ENCODE data around the gene USP11. TPM values are rescaled to one million over a fixed set of nuclear protein-coding genes. Genes with fewer than 3 reads are reported as not detected.

USP11 gene
- total and polyA plus RNA-seq, 2 experiments from 2014 or later: 64.2 to 65.1 TPM

- Histone ChIP-seq H4K20me1 (replicated peaks; ENCODE audit: insufficient read depth) (no peaks in the 10 kb centered on the region), H3K9me2 (ENCODE audit: insufficient read depth) (no peaks in the 10 kb centered on the region), H3K79me2 (replicated peaks; ENCODE audit: insufficient read depth) (no peaks in the 10 kb centered on the region), H3K36me3 (ENCODE audit: insufficient read depth) (no peaks in the 10 kb centered on the region), H2AFZ (no peak overlapping the region), H3K4me1 (ENCODE audit: insufficient read depth) (no peaks in the 10 kb centered on the region; the same call in 1 of the 2 replicates), H3F3A (replicated peaks; ENCODE audit: low read depth) (0 out of 2 replicates have a peak, but pooled peaks cover 2% of the 10 kb centered on the region), H3K27me3 (ENCODE audit: insufficient read depth) (no peaks in the 10 kb centered on the region), H3K4me3 (no peak overlapping the region), H3K27ac (ENCODE audit: low read depth) (no peak overlapping the region), H3K4me2 (no peak overlapping the region)
- Mint-ChIP-seq H3K27me3 (ENCODE audit: insufficient read depth, low read depth, poor library complexity) (peaks cover 5% of the 10 kb centered on the region), H3K4me1 (peaks cover 3% of the 10 kb centered on the region; the same call in 2 of the 3 replicates), H3K4me3 (no peak overlapping the region), H3K27ac (no peak overlapping the region), H3K36me3 (ENCODE audit: low read depth) (peaks cover 30% of the 10 kb centered on the region; the same call in 2 of the 3 replicates), H3K9me3 (no peaks in the 10 kb centered on the region)
- TF ChIP-seq CREB1 (CRISPR knock-in tag; IDR thresholded peaks at IDR 0.05; ENCODE audit: low read depth) (no peak), POLR2AphosphoS5 (IDR thresholded peaks at IDR 0.05; ENCODE audit: low read depth) (no peak), ZNF331 (CRISPR knock-in tag; IDR thresholded peaks at IDR 0.05; ENCODE audit: low read depth) (no peak), ZNF462 (CRISPR knock-in tag; IDR thresholded peaks at IDR 0.05) (no peak), ZNF114 (CRISPR knock-in tag; IDR thresholded peaks at IDR 0.05) (no peak), NANOG (IDR thresholded peaks at IDR 0.05; ENCODE audit: borderline replicate concordance) (no peak), JUNB (IDR thresholded peaks at IDR 0.05; ENCODE audit: unreplicated experiment) (no peak), STAT1 (IDR thresholded peaks at IDR 0.05; ENCODE audit: unreplicated experiment) (no peak)
- TF ChIP-seq, protein P1, sequence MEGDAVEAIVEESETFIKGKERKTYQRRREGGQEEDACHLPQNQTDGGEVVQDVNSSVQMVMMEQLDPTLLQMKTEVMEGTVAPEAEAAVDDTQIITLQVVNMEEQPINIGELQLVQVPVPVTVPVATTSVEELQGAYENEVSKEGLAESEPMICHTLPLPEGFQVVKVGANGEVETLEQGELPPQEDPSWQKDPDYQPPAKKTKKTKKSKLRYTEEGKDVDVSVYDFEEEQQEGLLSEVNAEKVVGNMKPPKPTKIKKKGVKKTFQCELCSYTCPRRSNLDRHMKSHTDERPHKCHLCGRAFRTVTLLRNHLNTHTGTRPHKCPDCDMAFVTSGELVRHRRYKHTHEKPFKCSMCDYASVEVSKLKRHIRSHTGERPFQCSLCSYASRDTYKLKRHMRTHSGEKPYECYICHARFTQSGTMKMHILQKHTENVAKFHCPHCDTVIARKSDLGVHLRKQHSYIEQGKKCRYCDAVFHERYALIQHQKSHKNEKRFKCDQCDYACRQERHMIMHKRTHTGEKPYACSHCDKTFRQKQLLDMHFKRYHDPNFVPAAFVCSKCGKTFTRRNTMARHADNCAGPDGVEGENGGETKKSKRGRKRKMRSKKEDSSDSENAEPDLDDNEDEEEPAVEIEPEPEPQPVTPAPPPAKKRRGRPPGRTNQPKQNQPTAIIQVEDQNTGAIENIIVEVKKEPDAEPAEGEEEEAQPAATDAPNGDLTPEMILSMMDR (conservative IDR thresholded peaks at IDR 0.05; ENCODE audit: low read depth in 2 of 2): no peak
- DNase-seq (ENCODE audit: low spot score) (no peak), ATAC-seq (no peak)
These were observed 46.6 kb upstream of the USP11 start for GRCh38 chrX:47186096-47186740.
